DOHH2 (cell line): Measurements from ENCODE around the gene KIF1A.

Experiments
- H3F3A ChIP-seq: fragments of 200-600 bp; sonication (generic), shearing (Covaris generic); 2 replicates; pipeline ENCODE4 v1.6.0; 2016; ENCODE audit warnings: antibody characterized with exemption, mild to moderate bottlenecking; ENCODE audit not compliant: control insufficient read depth, insufficient read depth
- H3K27ac ChIP-seq: fragments of 200-600 bp; sonication (generic); 2 replicates; pipeline ENCODE4 v1.5.1; 2014; ENCODE audit warnings: low read depth, mild to moderate bottlenecking, low read length, moderate library complexity
- H3K27me3 ChIP-seq: fragments of 200-600 bp; sonication (generic); 2 replicates; pipeline ENCODE4 v1.6.1; 2014; ENCODE audit warnings: mild to moderate bottlenecking, low read length, mixed read lengths; ENCODE audit not compliant: control insufficient read depth
- H3K36me3 ChIP-seq: fragments of 200-600 bp; sonication (generic); 2 replicates; pipeline ENCODE4 v1.6.1; 2014; ENCODE audit warnings: mild to moderate bottlenecking, low read length, moderate library complexity, mixed read lengths; ENCODE audit not compliant: control insufficient read depth
- H3K4me1 ChIP-seq: fragments of 200-600 bp; sonication (generic); 2 replicates; pipeline ENCODE4 v1.6.1; 2014; ENCODE audit warnings: mild to moderate bottlenecking, low read length, mixed read lengths; ENCODE audit not compliant: control insufficient read depth
- H3K4me2 ChIP-seq: fragments of 200-600 bp; sonication (generic); 2 replicates; pipeline ENCODE4 v1.6.0; 2014; ENCODE audit warnings: mild to moderate bottlenecking, low read length, moderate library complexity
- H3K4me3 ChIP-seq: fragments of 200-600 bp; sonication (generic); 2 replicates; pipeline ENCODE4 v1.5.1; 2014; ENCODE audit warnings: mild to moderate bottlenecking, low read length, mixed read lengths
- H3K79me2 ChIP-seq: fragments of 200-600 bp; sonication (generic); 2 replicates; pipeline ENCODE4 v1.6.1; 2014; ENCODE audit warnings: mild to moderate bottlenecking, low read length, mixed read lengths; ENCODE audit not compliant: control insufficient read depth
- H3K9me2 ChIP-seq: fragments of 200-600 bp; sonication (generic); replicated peaks from 2 replicates; pipeline ENCODE4 v1.6.1; 2014; ENCODE audit warnings: mild to moderate bottlenecking, low read length, mixed read lengths; ENCODE audit not compliant: control insufficient read depth
- H3K9me3 ChIP-seq: fragments of 200-600 bp; sonication (generic); 2 replicates; pipeline ENCODE4 v1.6.1; 2014; ENCODE audit warnings: antibody characterized with exemption, low read length, mixed read lengths; ENCODE audit not compliant: control insufficient read depth, insufficient read depth
- H4K20me1 ChIP-seq: fragments of 200-600 bp; sonication (generic); 2 replicates; pipeline ENCODE4 v1.6.0; 2014; ENCODE audit warnings: low read depth, mild to moderate bottlenecking, antibody characterized with exemption, low read length, moderate library complexity; ENCODE audit not compliant: control insufficient read depth, insufficient read depth
- CTCF ChIP-seq: fragments of 200-600 bp; sonication (generic); IDR thresholded peaks from one replicate; pipeline ENCODE4 v1.5.1; 2014; ENCODE audit warnings: antibody characterized with exemption, mild to moderate bottlenecking, low read depth, low read length; ENCODE audit not compliant: poor library complexity, severe bottlenecking
- EZH2phosphoT487 ChIP-seq: fragments of 200-600 bp; sonication (generic); IDR thresholded peaks from 2 replicates; pipeline ENCODE4 v1.6.1; 2017; ENCODE audit warnings: borderline replicate concordance, mild to moderate bottlenecking, antibody characterized with exemption, low read length, moderate library complexity, mixed read lengths

KIF1A gene

GRCh38 chr2:240777456-240778212 lies 42.4 kb downstream of the KIF1A start:
- TF ChIP-seq CTCF: no peak
- TF ChIP-seq EZH2phosphoT487: no peak
- Histone ChIP-seq H4K20me1 (no peaks in the 10 kb centered on the region), H3K9me2 (no peaks in the 10 kb centered on the region), H3K9me3 (no peaks in the 10 kb centered on the region; the same call in 1 of the 2 replicates), H3K4me1 (no peaks in the 10 kb centered on the region), H3F3A (no peaks in the 10 kb centered on the region), H3K27ac (no peak overlapping the region), H3K4me2 (no peak overlapping the region), H3K36me3 (no peaks in the 10 kb centered on the region), H3K4me3 (no peak overlapping the region), H3K27me3 (no peaks in the 10 kb centered on the region), H3K79me2 (no peaks in the 10 kb centered on the region)

- H3K4me1 ChIP-seq: no peaks in the 10 kb centered on the region
- H3K79me2 ChIP-seq: no peaks in the 10 kb centered on the region
- no peaks in the 10 kb centered on the region for H3K27me3 ChIP-seq
- no peaks in the 10 kb centered on the region for H4K20me1 ChIP-seq
- no peaks in the 10 kb centered on the region for H3K9me3 ChIP-seq
- no peak overlapping the region for H3K4me2 ChIP-seq
- H3F3A ChIP-seq: no peaks in the 10 kb centered on the region
- no peak overlapping the region for H3K27ac ChIP-seq
- TF ChIP-seq EZH2phosphoT487: no peak
- no peak for TF ChIP-seq CTCF
- no peaks in the 10 kb centered on the region for H3K9me2 ChIP-seq
- H3K36me3 ChIP-seq: no peaks in the 10 kb centered on the region
- H3K4me3 ChIP-seq: no peak overlapping the region
Observed at GRCh38 chr2:240775905-240776304, 44.1 kb downstream of the KIF1A start.

GRCh38 chr2:240774856-240775255 lies 45.2 kb downstream of the KIF1A start:
- no peaks in the 10 kb centered on the region for H4K20me1 ChIP-seq
- H3K36me3 ChIP-seq: no peaks in the 10 kb centered on the region
- TF ChIP-seq EZH2phosphoT487: no peak
- no peak for TF ChIP-seq CTCF
- H3K9me2 ChIP-seq: no peaks in the 10 kb centered on the region
- no peaks in the 10 kb centered on the region for H3F3A ChIP-seq
- H3K4me2 ChIP-seq: no peak overlapping the region
- no peaks in the 10 kb centered on the region for H3K9me3 ChIP-seq
- H3K4me3 ChIP-seq: no peak overlapping the region
- no peaks in the 10 kb centered on the region for H3K27me3 ChIP-seq
- no peaks in the 10 kb centered on the region for H3K4me1 ChIP-seq
- H3K27ac ChIP-seq: no peak overlapping the region
- H3K79me2 ChIP-seq: no peaks in the 10 kb centered on the region
